Measurements from ENCODE around the gene ORAI3.

Gene ORAI3

DNA sequence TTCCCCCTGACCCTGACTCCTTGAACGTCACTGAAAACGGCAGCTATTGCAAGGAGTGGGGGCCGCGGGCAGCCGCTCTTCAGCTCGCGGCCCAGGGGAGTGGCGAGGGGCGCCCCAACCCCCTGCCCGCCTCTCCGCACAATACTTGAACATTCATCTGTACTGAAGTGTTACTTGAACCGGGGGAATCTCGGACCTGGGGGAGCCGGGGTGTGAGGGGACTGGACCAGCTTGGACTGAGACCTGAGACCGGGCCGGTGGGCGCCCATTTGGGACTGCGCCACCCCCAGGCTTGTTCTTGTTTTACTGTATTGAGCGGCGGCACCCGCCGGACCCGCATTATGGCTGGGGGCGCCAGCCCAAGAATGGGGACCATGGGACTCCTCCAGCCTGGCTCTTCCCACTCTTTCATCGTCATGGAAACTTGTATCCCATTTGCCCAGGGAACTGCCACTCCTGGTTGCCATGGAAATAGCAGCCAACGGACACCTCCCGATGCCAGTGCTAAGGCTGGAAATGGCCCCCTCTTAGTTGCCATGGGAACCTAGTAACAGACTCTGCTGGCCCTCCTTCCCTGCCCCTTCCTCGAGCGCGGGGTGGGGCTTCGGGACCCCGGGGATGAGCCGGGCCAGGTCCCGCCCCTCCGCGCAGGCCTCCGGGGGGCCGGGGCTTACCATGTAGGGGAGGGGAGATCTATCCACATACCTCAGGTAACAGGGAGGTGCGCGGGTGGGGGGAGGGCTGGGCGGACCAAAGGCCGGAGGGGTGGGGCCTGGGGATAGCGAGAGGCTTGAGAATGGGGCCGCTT is 805 bp upstream of the ORAI3 start:
- FAIRE-seq: peak; percentile 85

DNA sequence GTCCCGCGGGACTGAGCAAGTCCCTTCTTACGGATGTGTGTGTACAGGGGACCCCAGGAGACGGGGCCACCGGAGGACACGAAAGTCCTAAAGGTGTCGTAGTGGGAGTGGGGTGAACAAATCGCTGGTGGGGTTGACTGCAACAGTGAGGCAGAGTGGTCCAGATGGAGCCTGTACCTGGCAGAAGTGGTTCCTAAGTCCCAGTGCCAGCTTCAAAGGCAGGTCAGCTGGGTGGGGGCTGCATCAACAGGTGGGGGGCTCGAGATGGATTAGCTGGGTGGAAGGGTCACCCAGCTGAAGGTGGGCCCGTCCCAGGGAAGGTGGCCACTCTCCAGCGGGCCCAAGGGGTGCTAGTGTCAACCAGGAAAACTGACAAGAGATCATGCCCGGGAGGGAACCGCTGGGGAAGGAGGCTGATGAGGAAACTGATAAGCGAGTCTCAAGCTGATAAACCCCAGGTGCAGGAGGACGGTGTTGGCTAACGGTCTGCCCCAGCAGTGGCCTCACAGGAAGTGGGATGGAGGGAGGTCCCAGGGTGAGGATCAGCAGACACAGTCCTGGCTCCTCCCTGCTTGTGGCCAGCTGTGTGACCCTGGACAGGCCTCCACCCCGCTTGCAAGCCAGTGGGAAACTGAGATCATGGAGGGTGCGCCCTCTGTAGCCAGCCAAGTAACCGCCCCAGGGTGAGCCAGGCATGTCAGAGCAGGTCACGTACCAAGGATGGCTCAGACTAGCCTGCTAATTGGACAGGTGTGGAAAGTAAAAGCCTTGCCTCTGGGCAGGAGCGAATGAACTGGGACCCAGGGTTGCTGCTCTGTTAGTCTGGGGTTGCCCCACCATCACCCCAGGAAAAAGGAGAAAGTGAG is 1.0 kb downstream of the ORAI3 start:
- no peak for FAIRE-seq

DNA sequence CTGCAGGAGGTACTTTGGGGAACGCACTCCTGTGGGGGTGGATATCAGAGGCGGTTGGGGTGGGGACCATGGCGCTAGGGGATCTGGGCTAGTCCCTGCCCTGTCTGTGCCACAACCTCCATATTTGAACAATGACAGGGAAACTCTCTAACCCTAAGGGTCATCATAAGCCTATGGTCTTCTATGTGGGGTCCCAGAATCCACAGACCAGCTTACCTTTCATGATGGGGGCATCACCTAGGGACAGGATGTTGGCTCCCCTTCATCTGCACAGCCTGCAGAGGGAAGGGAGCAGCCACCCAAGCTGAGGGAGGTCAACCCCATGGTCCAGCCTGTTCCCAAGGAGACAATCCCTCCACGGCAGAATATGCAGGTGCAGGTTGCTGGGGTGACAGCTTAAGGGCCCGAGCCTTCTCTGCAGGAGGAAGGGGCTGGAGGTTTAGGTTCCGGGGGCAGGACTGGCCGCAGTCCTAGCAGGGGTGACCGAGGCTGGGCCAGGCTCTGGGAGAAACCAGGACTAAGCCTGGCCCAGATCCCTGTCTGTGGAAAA is 1.7 kb downstream of the ORAI3 start:
- no peak for FAIRE-seq

DNA sequence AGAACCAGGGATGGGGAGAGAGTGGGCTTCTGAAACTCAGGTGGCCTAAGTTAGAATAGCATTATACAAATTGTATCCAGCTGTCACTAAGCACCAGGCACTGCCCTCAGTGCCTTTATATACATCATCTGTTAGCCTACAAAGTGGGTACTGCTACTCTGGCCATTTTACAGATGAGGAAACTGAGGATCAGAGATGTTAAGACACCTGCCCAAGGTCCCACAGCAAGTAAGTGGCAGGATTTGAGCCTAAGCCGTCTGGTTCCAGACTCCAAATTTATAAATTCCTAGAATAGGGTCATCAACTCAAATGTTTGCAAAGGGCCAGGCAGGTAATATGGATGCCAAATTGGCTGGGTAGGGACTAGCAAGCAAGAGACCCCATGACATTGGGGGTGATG is 2.3 kb downstream of the ORAI3 start:
- no peak for FAIRE-seq

DNA sequence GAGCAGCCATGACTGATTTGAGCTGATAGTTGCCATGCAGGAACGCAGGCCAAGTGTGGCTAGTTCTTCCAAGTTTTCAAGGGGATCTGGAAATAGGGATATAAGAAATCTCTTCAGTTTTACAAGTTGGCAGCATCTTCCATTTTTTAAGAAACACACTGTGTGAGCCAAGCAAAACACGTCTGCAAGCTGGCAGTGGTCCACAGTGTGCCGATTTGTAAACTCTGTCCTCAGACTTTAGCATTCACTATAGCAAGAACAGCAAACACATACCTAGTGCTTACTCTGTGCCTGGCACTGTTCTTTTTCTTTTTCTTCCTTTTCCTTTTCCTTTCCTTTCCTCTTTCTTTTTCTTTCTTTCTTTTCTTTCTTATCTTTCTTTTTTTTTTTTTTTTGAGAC is 2.9 kb downstream of the ORAI3 start:
- FAIRE-seq: no peak

DNA sequence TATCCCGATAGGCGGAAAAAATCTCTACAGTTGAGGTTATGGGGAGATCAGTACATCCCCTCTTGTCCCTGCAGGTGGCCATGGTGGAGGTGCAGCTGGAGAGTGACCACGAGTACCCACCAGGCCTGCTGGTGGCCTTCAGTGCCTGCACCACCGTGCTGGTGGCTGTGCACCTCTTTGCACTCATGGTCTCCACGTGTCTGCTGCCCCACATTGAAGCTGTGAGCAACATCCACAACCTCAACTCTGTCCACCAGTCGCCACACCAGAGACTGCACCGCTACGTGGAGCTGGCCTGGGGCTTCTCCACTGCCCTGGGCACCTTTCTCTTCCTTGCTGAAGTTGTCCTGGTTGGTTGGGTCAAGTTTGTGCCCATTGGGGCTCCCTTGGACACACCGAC is 4.2 kb downstream of the ORAI3 start:
- FAIRE-seq: no peak

DNA sequence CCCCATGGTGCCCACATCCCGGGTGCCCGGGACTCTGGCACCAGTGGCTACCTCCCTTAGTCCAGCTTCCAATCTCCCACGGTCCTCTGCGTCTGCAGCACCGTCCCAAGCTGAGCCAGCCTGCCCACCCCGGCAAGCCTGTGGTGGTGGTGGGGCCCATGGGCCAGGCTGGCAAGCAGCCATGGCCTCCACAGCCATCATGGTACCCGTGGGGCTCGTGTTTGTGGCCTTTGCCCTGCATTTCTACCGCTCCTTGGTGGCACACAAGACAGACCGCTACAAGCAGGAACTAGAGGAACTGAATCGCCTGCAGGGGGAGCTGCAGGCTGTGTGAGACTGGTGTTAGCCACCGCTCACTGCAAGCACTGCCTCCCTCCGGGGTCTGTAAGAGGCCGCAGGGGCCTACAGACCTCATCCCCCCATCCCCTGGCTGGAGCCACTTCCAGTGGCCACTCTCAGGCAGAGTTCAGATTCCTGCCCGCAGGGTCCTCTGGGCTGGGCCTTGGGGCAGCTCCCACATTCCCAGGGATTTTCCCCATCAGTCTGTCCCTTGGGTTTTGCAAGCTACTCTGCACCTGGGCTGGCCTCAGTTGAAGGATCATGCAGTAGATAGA is 4.8 kb downstream of the ORAI3 start:
- FAIRE-seq: no peak

DNA sequence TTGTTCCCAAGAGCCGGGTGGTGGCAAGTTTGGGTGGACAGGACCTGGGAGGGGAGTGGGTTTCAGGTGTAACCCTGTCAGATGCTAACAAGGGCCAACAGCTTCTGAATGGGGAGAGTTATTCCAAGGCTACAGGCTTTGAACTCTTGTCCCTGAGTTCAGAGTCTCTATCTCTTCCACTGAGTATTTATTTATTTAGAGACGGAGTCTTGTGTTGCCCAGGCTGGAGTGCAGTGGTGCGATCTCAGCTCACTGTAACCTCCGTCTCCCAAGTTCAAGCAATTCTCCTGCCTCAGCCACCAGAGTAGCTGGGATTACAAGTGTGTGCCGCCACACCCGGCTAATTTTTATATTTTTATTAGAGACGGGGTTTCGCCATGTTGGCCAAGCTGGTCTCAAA is 6.1 kb downstream of the ORAI3 start:
- FAIRE-seq: no peak

DNA sequence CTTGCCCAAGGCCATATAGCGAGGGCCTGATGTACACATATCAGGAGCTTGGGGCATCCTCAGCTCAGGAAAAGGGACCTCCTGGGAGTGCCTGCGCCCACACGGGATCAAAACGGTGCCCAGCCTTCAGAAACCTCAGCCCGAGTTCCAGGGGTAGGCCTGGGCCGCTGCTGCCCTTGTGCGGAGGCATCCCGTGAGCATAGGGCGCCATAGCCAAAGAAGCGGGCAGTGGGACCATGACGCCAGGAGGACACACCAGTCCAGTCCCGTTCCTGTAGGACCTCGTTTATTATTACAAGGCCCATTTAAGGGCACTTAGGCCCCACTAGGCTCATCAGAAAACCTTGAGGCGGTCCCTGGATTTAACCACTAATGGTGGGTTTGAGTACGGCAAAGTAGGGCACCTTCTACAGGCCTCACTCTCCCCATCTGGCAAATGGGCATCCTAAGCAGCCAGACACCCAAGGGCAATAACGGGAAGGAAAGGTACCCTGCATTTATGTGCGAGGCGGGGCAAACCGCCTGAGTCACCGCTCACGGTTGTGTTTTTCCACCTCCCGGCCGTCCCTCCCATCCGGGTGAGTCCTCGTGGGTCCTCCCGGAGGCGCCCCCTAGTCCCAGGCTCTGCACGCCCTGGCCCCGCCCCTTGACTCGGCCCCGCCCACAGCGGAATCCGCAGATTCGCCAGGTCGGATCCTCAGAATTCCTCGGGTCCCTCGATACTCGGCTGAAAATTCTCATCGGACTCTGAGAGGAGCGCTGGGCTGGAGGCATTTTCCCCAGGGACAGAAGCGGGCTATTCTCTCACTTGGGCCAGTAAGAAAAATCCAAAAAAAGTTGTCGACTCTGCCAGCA is 8.0 kb downstream of the ORAI3 start:
- FAIRE-seq: no peak

DNA sequence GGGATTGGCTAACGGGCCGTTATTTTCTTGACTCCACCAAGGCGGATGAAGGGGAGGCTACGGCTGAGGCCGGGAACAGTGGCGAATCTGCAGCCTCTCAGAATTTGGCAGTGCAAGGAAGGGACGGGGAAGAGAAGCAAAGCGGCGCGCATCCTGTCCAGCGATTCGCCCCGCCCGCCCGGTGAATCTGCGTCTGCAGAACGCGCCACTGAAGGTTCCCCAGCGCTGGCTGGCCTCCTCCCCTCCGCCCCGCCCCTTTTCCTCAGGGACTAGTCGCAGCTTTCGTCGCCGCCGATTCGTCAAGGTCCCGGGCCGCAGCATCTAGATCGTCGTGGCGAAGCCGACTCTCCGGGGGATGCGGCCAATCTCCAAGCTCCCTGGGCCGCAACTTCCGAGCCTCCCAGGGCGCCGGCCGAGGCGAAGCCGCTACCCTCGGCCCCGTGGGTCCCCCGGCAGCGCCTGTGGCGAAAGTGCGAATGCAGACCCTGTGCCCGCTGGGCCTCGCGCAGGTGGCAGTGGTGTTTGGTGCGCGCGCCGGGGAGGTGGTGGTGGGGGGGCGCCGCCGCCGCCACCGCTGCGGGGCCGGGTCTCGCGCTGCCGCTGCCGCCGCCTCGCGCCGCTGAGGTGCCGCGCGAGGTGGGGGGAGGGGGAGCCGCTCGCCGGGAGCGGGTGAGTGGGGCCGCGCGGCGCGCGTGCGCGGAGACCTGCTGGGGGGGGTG is 8.7 kb downstream of the ORAI3 start, which contains the start of gene SETD1A:
SETD1A (plus strand) TSS at position 299 of the 719 bp plus-strand sequence. CDS start 978 bp downstream, outside the sequence.
- FAIRE-seq: no peak

DNA sequence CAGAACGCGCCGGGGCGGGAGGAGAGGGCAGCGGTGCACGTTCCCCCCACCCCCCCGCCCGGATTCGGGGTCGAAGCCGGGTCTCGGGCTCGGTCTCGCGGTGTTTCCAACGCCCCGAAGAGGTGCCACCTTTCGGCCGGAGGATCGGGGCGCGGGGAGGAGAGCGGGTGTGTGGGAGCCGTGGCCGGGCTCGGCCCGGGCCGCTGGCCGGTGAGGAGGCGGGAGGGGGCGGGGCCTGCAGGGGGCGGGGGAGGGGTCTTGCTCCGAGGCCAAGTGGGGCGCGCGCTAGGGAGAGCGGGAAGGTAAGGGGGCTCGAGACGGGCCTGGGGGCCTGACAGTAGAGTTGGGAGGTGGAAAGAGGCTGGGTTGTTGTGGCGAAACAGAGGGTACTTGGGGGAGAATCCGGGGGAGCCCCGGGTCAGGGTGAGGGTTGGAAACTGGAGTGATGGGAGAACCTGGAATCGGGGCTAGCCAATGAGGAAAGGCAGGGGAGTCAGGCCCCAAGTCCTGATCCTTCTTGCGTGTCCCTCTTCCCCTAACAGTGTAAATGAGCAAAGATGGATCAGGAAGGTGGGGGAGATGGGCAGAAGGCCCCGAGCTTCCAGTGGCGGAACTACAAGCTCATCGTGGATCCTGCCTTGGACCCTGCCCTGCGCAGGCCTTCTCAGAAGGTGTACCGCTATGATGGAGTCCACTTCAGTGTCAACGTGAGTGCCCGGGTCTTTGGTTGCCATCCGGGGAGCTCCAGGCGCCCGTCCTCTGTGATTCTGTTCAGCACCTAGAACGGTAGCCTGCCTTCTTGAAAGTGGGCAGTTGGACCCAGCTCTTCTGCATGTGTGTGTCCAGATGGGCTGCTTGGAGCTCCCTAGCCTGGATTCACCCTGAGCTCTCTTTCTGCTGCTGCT is 9.6 kb downstream of the ORAI3 start:
- no peak for FAIRE-seq

DNA sequence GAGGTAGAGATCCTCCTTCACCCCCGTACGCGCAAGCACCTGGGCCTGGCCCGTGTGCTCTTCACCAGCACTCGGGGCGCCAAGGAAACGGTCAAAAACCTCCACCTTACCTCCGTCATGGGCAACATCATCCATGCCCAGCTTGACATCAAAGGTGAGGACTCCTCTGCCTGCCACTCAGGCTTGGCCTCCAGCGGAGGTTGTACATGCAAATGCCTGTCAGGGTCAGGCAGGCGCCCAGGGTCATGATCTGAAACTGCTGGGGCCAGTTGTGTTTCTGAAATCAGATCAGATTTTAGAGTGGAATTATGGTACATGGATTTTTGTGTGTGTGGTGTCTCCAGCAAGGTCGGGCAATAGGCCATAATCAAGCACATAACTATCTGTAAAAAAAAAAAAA is 12.5 kb downstream of the ORAI3 start:
- no peak for FAIRE-seq

DNA sequence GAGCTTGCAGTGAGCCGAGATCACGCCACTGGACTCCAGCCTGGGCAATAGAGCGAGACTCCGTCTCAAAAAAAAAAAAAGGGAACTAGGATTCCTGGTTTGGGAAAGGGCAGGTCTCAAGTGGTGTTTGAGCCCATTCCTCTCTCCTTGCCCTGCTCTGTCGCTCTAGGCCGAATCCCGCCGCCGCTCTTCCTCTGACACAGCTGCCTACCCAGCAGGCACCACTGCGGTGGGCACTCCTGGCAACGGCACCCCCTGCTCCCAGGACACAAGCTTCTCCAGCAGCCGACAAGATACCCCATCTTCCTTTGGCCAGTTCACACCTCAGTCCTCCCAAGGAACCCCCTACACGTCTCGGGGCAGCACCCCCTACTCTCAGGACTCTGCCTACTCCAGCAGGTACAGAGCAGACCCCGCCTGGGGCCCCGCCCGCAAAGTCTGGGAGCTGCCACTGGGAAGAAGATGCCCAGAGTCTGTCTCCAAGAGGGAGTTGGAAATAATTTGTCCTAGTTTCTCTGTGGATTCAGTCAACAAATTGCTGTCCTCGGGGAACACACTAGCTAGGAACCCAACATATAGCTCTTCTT is 15.2 kb downstream of the ORAI3 start:
- FAIRE-seq: no peak

DNA sequence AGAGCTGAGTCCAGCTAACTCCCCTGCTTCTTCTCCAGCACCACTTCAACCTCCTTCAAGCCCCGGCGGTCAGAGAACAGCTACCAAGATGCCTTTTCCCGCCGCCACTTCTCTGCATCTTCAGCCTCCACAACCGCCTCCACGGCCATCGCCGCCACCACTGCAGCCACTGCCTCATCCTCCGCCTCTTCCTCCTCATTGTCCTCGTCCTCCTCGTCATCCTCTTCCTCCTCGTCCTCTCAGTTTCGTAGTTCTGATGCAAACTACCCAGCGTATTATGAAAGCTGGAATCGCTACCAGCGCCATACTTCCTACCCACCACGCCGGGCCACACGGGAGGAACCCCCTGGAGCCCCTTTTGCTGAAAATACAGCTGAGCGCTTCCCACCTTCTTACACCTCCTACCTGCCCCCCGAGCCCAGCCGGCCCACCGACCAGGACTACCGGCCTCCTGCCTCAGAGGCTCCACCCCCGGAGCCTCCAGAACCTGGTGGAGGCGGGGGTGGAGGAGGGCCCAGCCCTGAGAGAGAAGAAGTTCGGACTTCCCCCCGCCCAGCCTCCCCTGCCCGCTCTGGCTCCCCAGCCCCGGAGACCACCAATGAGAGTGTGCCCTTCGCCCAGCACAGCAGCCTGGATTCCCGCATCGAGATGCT is 15.8 kb downstream of the ORAI3 start:
- FAIRE-seq: no peak

DNA sequence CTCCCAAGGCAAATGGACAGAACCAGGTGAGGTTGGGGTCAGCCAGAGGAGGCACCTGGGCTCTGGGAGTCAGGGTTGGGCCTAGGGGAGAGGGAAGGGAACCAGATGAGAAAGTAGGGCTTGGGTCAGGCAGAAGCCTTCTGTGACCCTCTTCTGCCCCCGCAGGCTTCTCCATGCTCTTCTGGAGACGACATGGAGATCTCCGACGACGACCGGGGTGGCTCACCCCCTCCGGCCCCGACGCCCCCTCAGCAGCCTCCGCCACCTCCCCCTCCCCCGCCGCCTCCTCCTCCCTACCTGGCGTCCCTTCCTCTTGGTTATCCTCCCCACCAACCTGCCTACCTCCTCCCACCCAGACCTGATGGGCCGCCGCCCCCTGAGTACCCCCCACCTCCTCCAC is 16.6 kb downstream of the ORAI3 start:
- FAIRE-seq: no peak

DNA sequence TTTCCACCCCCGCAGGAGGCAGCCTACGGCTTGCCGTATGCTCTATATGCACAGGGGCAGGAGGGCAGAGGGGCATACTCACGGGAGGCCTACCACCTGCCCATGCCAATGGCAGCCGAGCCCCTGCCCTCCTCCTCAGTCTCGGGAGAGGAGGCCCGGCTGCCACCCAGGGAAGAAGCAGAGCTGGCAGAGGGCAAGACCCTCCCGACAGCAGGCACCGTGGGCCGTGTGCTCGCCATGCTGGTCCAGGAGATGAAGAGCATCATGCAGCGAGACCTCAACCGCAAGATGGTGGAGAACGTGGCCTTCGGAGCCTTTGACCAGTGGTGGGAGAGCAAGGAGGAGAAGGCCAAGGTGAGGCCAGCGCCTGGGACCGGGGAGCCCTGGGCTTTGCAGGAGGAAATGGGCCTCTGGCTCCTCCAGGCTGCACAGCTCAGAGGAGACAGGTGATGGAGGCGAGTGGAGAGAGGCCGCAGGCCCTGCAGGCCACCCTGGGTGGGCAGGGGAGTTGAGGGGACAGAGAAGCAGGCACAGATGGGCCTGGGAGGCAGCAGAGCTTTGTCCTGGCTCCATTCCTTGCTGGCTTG is 17.3 kb downstream of the ORAI3 start:
- no peak for FAIRE-seq

DNA sequence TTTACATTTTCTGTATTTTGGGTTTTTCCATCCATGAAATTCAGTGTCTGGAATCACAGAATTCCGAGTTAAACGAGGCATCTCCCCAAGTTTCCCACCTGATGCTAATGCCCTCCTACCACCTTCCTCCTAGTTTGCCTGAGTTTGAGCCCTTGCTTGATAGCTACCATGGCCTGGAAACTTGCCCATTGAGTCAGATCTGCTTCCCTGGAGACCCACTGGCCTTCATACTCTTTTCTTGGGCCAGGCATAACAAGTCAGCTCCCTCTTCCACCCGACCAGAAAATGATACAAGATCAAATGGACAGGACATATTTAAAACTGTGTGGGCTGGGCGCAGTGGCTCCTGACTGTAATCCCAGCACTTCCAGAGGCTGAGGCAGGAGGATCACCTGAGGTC is 18.9 kb downstream of the ORAI3 start:
- FAIRE-seq: no peak

DNA sequence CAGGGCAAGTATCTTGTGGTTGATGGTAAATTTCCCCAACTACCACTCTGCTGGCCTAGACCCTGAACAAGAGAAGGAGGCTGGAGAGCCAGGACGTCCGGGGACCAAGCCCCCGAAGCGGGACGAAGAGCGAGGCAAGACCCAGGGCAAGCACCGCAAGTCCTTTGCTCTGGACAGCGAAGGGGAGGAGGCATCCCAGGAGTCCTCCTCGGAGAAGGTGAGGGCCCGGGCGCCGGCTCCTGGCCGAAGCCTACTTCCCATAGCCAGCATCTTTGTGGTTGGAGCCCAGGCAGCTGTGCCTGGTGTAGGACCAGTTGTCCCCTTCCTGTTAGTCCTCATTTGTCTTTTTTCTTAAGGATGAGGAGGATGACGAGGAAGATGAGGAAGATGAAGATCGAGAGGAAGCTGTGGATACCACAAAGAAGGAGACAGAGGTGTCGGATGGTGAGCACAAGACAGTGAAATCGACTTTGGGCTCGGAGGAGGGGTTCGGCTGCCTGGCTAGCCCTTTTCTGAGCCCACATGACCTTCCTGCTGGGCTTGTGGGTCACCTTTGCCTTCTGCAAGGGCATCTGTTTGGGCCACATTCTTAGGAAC is 20.5 kb downstream of the ORAI3 start:
- no peak for FAIRE-seq

DNA sequence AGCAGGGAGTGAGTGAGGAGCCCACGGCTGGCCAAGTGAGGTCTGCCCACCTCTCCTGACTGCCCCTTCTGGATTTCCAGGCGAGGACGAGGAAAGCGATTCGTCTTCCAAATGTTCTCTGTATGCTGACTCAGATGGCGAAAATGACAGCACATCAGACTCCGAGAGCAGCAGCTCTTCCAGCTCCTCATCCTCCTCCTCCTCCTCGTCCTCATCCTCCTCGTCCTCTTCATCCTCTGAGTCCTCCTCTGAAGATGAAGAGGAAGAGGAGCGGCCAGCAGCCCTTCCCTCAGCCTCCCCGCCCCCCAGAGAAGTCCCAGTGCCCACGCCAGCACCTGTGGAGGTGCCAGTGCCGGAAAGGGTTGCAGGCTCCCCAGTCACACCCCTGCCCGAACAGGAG is 22.4 kb downstream of the ORAI3 start:
- FAIRE-seq: no peak
